SK-N-MC (cell line): Measurements from ENCODE around the gene GPX4.

Experiments
- EZH2 ChIP-seq: fragments of 200-600 bp; sonication (generic); IDR thresholded peaks from one replicate; pipeline ENCODE4 v1.6.1; 2017; ENCODE audit warnings: antibody characterized with exemption
- FOXP2 ChIP-seq: optimal IDR thresholded peaks from 2 replicates; pipeline ENCODE3; 2011; ENCODE audit warnings: mild to moderate bottlenecking, moderate library complexity; ENCODE audit not compliant: insufficient read depth; ENCODE audit errors: extremely low read length, control extremely low read depth
- POLR2AphosphoS5 ChIP-seq: IDR thresholded peaks from 2 replicates; pipeline ENCODE4 v1.6.1; 2012; ENCODE audit warnings: mild to moderate bottlenecking, low read depth, low read length, borderline replicate concordance

- TF ChIP-seq EZH2 (no peak), POLR2AphosphoS5 (no peak), FOXP2 (no peak)
Measured at GRCh38 chr19:1121395-1121794, 17.6 kb downstream of the GPX4 start.
